NCI-H510A treated with DMSO at 0.1 percent for 48 hours (cell line): Measurements from ENCODE around the gene COL23A1.
"Not testable (repeated sequence)": the region's sequence is repeated elsewhere in the genome, so short reads cannot be mapped to it uniquely, and the experiment has no call there.

ENCODE experiments used
- DNase-seq: peaks from one replicate; lab custom pipeline; 2025; lab: John Stamatoyannopoulos, UW

The COL23A1 gene

DNA sequence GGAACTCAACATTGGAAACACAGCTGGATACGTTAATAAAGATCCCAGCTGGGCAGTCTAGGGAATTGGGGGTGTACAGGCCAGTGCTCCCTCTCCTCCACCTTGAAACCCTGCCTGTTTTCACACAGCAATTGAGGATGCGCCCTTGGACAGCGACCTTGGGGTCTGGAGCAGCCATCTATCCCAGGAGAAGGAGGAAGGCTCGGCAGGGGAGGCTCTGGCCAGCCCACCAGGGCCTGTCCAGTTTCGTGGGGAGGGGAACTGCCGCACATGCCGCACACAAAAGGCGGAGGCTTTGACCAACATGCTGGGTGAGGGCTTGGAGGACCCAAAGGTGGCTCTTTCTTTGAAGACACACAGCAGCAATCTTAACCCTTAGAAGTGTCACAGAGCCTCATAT lies 1.4 kb downstream of the COL23A1 start:
- DNase-seq, result no peak

GRCh38 chr5:178587763-178588611 lies 2.2 kb downstream of the COL23A1 start:
- DNase-seq, result no peak

DNA sequence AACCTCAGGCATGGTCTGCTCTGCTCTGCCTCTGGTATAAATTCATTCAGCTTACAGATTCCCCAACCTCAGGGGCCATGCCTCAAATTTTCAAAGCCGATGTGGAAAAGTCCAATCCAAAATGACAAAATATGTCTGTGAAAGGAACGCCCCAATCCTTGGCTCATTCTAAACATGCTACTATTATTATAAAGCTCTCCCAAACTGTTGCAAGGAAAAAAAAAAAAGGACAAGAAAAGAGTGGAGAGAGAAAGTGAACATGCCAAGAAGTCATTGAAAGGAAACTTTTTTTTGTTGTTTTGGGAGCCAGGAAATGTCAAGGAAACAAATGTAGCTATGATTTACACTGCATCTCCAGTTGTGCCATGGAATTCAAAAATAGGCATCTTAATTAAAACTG lies 3.8 kb downstream of the COL23A1 start:
- no peak for DNase-seq

GRCh38 chr5:178585421-178585820 lies 4.8 kb downstream of the COL23A1 start:
- DNase-seq, result not testable (repeated sequence)

DNA sequence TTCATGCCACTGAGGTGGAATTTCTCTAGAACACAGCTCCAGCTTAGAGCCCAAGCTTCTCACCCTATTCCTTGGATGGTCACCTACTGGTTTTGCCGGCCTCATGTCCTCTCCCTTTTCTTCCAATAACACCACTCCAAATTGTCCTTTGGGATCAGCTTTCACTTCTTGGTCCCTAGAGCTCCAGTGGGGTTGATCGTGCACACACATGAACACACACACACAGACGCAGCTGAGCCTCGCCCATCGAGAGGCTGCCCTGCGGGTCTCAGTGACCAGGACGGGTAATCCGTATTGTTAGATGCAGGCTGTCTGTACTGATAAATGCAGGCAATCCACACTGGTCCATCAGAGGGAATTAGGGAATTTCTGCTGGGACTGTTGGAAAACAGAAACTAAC lies 6.9 kb downstream of the COL23A1 start:
- no peak for DNase-seq

DNA sequence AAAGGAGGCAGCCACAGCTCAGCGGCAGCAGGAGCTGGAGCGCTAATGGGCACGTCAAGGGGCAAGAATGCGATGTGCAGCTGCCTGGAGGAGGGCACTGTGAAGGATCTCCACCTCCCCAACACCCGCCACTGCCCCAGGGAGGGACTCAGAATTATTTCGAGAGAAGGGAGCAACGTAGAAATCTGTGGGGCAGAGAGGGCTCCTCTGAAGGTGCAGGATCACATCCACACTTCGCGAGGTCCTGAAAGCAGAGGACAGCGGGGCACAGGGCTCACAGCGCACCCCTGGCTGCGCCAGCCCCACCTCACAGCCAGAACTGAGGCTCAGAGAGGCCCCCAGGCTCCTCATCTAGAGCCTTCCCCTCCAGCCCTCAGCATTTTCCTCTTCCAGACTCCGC lies 7.9 kb downstream of the COL23A1 start:
- no peak for DNase-seq

DNA sequence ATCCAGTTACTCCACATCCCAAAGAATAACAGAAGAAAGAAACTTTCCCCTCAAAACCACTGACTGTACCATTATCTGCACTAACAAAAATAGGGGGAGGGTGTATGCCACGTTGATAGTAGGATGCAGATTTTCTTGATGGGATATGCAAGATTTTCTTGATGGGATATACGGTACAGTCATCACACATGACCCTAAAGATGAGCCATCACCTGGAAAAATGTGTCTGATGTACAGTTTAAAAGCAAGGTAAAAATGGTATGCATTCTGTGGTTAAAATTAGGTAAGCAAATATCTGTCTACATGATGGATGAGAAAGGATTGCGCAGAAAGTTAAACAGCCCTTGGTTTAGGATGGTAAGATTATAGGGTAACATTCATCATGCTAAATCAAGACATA lies 8.6 kb downstream of the COL23A1 start:
- DNase-seq, result no peak

GRCh38 chr5:178580271-178580955 lies 9.8 kb downstream of the COL23A1 start:
- no peak for DNase-seq

DNA sequence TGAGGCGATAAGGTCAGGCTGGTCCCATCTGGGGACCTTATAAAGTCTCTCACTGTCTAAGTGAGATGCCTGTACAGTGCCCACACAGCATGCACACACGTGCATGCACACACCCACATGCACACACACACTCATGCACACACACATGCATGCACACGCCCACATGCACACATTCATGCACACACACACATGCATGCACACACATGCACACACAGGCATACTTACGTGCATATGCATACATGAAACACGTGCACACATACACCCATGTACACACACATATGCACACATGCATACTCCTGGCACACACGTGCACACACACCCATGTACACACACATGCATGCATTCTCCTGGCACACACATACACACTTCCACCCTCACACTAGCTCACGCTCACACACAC lies 12.2 kb downstream of the COL23A1 start:
- no peak for DNase-seq

DNA sequence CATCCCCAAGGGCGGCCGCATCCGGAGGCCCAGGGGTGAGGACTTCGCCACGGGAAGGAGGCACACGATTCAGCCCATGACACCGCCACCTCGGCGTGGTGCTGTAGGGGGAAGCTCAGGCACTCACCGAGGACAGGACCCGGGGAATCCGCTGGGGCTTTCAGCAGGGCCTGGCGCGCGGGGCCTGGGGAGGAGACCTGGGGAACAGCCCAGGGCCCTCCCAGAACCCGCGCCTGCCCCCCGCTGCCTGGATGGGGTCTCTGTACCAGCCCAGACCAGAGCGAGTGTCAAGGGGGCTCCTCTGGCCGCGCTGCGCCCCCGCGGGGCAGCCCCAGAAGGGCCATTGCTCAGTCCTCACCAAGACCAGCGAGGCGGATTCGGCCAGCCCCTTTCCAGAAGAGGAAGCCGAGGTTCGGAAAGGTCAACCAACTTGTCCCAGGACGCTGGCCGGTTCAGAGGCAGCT lies 12.8 kb downstream of the COL23A1 start:
- no peak for DNase-seq

DNA sequence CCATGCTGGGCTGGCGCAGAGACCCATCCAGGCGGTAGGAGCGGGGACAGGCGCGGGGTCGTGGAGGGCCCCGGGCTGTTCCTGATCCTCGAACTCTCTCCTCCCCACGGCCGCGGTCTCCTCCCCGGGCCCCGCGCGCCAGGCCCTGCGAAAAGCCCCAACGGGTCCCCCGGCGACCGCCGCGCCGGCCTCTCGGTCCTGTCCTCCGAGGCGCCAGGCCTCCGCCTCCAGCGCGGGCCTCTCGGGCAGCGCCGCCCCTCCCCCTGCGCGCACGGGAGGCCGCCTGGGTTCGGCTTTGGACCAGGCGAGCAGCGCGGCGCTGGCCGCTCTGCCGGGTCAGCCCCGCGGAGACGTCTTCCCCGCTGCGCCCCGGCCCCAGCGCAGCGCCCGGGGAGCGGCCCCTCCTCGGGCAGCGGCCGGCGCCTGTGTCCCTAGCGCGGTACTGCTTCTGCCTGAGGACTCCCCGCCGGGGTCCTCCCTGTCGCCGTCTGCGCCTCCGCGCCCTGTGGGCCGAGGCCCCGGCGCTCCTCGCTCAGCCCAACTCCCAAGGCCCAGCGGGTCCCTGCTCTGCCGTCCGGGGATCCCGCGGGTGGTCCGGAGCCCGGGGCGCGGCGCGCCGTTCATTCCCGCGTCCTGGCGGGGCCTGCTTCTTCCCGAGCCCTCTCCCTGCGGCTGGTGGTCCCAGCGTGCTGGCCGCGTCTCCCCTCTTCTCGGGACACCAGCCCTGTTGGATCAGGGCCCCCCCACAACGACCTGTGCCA lies 13.4 kb downstream of the COL23A1 start:
- no peak for DNase-seq

GRCh38 chr5:178573216-178573615 lies 17.0 kb downstream of the COL23A1 start:
- DNase-seq, result no peak

- no peak for DNase-seq
Observed at GRCh38 chr5:178572617-178573016, 17.6 kb downstream of the COL23A1 start.

- DNase-seq, result no peak
Observed at GRCh38 chr5:178569485-178569884, 20.7 kb downstream of the COL23A1 start.

DNA sequence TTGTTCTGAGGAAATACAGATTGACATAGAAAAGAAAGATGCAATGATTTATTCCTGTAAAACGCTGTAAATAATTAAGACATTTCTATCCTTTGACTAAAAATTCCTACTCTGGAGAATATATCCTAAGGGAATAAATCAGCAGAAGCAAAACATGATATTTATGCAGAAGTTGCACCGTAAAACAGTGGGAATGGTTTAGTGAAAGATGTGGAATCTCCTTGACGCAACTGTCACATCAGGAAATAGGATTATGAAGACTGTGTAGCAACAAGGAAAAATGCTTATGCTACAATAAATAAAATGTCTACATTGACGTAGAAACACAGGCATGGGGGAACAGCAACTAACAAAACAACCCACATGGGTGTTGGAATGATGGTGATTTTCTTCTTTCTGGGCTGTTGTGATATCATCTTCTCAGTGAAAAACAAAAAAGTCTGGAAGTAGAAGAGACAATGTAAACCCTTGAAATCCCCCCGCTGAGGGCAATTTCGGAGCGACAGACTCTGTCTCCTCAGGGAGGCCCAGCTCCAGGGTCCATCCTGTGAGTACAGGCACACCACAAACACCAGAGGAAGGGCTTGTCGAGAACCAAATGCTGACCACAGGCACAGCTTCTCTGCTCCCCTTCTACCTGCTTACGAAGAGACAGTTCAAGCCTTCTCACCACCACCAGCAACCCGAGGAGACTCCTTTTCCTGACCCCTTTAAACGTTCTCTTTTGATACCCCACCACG lies 25.2 kb downstream of the COL23A1 start:
- no peak for DNase-seq

- DNase-seq, result no peak
Observed at GRCh38 chr5:178564397-178564796, 25.8 kb downstream of the COL23A1 start.

DNA sequence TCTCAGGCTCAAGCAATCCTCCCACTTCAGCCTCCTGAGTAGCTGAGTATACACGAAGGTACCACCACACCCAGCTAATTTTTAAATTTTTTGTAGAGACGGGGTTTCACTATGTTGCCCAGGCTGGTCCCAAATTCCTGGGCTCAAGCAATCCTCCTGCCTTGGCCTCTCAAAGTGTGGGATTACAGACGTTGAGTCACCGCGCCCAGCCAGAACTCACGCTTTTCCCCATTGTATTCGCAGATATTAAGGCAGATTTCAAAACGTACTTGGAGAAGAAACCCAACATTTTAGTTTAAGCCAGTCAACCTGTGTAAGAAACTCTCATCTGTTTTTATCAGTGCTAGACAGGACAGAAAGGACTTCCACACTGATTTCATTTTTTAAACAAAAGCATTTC lies 26.6 kb downstream of the COL23A1 start:
- no peak for DNase-seq

DNA sequence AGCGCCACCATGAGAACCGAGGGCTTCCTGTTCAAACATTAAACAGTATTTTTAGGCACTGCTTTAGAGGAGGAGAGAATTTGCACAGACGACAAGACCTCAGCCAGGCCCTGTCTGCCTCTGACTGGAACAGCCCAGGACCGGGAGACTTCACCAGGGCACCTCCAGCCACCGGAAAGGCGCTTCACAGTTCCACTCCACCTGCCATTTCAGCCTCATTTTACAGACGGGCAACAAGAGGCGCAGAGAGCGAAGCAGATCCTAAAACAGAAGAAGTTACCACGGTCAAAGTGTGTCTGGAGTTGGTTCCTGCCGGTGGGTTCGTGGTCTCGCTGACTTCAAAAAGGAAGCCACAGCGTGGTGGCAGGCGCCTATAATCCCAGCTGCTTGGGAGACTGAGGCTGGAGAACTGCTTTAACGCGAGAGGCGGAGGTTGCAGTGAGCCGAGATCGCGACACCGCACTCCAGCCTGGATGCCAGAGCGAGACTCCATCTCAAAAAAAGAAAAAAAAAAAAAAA lies 28.4 kb downstream of the COL23A1 start:
- no peak for DNase-seq

- no peak for DNase-seq
Observed at GRCh38 chr5:178560911-178561310, 29.3 kb downstream of the COL23A1 start.

- no peak for DNase-seq
Observed at GRCh38 chr5:178557416-178557815, 32.8 kb downstream of the COL23A1 start.

DNA sequence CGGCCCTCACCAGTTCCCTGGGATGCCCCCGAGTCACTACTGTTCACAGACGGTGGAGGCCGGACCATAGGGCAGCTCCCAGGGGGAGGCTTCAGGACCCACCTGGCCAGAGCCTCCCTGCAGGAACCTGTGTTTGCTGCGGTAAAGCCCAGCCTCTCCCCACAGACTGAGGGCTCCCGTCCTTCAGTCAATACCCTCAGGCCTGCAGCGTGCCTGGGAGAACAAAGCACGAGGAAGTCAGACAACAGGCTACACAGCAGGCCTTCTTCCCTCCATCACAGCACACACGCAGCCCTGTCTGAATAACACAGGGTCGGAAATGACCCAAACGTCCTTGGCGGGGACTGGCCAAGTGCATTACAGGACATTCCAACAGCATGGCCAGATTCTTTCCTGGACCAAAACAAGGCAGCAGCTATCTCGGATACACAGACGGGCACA lies 34.4 kb downstream of the COL23A1 start:
- no peak for DNase-seq

DNA sequence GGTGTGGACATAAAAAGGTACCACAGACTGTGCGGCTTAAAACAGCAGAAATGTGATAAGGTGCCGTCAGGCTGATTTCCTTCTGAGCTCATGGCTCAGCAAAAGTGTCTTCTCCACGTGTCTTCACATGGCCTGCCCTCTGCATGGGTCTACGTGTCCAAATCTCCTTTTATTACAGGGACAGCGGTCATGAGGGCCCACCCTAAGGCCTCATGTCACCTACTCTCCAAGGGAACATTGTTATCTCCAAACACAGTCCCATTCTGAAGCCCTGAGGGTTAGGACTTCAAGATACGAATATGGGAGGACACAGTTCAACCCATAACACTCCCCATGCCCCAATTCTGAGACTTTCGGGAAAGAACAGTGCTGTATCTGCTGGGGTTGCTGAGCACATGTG lies 35.2 kb downstream of the COL23A1 start:
- DNase-seq, result no peak
